ENCODE data around the gene NSG2.

The NSG2 gene

GRCh38 chr5:174073122-174073660 is 27.7 kb downstream of the NSG2 start:
- H3K4me3 ChIP-seq (ENCODE audit: low read depth, low read length): no peak overlapping the region
- TF ChIP-seq, protein P1, sequence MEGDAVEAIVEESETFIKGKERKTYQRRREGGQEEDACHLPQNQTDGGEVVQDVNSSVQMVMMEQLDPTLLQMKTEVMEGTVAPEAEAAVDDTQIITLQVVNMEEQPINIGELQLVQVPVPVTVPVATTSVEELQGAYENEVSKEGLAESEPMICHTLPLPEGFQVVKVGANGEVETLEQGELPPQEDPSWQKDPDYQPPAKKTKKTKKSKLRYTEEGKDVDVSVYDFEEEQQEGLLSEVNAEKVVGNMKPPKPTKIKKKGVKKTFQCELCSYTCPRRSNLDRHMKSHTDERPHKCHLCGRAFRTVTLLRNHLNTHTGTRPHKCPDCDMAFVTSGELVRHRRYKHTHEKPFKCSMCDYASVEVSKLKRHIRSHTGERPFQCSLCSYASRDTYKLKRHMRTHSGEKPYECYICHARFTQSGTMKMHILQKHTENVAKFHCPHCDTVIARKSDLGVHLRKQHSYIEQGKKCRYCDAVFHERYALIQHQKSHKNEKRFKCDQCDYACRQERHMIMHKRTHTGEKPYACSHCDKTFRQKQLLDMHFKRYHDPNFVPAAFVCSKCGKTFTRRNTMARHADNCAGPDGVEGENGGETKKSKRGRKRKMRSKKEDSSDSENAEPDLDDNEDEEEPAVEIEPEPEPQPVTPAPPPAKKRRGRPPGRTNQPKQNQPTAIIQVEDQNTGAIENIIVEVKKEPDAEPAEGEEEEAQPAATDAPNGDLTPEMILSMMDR (IDR thresholded peaks at IDR 0.05; ENCODE audit: low read depth, low read length): no peak
- no peak for TF ChIP-seq MAX (IDR thresholded peaks at IDR 0.05; ENCODE audit: low read depth, low read length)
- no peak for TF ChIP-seq POLR2A (IDR thresholded peaks at IDR 0.05; ENCODE audit: extremely low read depth, insufficient read length)
- TF ChIP-seq MYC (IDR thresholded peaks at IDR 0.05; ENCODE audit: low read depth, low read length): no peak
- no peak for DNase-seq (ENCODE audit: low read depth)

DNA sequence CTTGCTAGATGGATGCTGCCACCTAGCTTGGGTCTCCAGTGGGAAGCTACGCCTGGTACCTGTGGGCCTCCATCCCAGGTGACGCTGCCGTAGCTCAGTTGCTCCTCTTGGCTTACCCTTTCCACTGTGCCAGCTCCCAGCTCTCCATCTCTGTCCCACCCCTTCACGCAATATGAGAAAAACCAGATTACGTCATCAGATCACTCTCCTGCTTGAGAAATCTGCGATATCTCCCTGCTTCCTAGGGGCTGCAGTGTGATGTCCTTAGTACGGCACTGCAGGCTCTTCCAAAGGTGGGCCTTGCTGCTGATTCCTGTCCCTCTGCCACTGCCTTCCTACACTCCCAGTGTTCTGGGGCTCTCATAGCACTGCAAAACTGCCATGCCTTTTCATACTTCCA is 28.9 kb downstream of the NSG2 start:
- DNase-seq (ENCODE audit: low read depth): no peak
- TF ChIP-seq MYC (IDR thresholded peaks at IDR 0.05; ENCODE audit: low read depth, low read length): no peak
- TF ChIP-seq, protein P1 (IDR thresholded peaks at IDR 0.05; ENCODE audit: low read depth, low read length): no peak
- no peak for TF ChIP-seq POLR2A (IDR thresholded peaks at IDR 0.05; ENCODE audit: extremely low read depth, insufficient read length)
- no peak for TF ChIP-seq MAX (IDR thresholded peaks at IDR 0.05; ENCODE audit: low read depth, low read length)

DNA sequence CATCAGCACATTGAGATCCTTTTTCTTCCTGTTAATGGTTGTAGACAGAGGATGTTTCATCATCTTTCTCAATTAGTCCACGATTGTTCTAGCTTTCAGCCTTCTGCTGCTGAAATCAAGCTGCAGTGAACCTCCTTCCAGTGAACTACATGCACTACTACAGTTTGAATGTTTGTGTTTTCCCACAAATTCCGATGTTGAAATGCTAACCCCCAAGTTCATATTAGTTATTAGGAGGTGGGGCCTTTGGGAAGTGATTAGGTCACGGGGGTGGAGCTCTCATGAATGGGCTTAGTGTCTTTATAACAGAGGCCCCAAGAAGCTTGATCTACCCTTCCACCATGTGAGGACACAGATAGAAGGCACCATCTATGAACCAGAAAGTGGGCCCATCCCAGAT is 32.9 kb downstream of the NSG2 start:
- no peak for DNase-seq (ENCODE audit: low read depth)
- TF ChIP-seq MYC (IDR thresholded peaks at IDR 0.05; ENCODE audit: low read depth, low read length) (no peak), MAX (IDR thresholded peaks at IDR 0.05; ENCODE audit: low read depth, low read length) (no peak), POLR2A (IDR thresholded peaks at IDR 0.05; ENCODE audit: extremely low read depth, insufficient read length) (no peak)
- TF ChIP-seq, protein P1 (IDR thresholded peaks at IDR 0.05; ENCODE audit: low read depth, low read length): no peak
- no peak overlapping the region for H3K4me3 ChIP-seq (ENCODE audit: low read depth, low read length)

More for the DNA sequence above, 28.9 kb downstream of the NSG2 start:
- H3K4me3 ChIP-seq (ENCODE audit: low read depth, low read length): no peak overlapping the region

GRCh38 chr5:174082286-174082685 is 36.8 kb downstream of the NSG2 start:
- no peak for TF ChIP-seq POLR2A (IDR thresholded peaks at IDR 0.05; ENCODE audit: extremely low read depth, insufficient read length)
- TF ChIP-seq MAX (IDR thresholded peaks at IDR 0.05; ENCODE audit: low read depth, low read length): no peak
- no peak for TF ChIP-seq MYC (IDR thresholded peaks at IDR 0.05; ENCODE audit: low read depth, low read length)
- TF ChIP-seq, protein P1 (IDR thresholded peaks at IDR 0.05; ENCODE audit: low read depth, low read length): no peak
- DNase-seq (ENCODE audit: low read depth): no peak

DNA sequence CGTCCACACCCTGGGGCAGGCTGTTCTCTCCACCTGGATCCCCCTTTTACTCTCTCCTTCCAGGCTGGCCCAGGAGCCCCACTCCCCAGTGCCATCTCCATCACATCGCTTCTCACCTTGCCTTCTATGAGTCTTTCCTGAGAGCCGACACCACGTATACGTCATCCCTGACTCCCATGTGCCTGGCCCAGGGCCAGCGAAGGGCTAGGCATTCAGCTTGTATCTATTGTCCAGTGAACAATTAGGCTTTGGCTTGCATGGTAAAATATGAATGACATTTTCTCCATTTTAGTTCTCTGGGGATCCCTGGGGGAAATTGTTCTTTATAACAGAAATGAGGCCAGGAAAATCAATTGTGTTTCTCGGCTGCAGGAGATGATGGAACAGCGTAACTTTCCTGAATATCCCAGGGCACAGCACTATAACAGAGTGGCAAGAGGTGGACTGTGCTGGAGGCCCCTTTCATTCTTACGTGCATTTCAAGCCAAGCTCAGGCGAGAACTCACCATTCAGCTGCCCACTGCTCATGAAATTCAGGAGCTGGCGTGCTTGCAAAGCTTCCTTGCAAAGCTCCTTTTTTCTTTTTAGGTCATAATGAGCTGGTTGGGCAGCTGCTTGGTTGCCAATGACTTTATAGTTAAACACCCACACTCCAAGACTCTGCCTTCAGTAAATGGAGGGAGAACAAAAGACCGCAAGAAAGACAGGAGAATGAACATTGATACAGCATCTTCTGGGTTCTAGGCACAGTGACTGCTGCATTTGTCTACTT is 37.7 kb downstream of the NSG2 start:
- TF ChIP-seq MAX (IDR thresholded peaks at IDR 0.05; ENCODE audit: low read depth, low read length) (no peak), POLR2A (IDR thresholded peaks at IDR 0.05; ENCODE audit: extremely low read depth, insufficient read length) (no peak), MYC (IDR thresholded peaks at IDR 0.05; ENCODE audit: low read depth, low read length) (no peak)
- TF ChIP-seq, protein P1 (IDR thresholded peaks at IDR 0.05; ENCODE audit: low read depth, low read length): no peak
- DNase-seq (ENCODE audit: low read depth): no peak
- no peak overlapping the region for H3K4me3 ChIP-seq (ENCODE audit: low read depth, low read length)

More at GRCh38 chr5:174082286-174082685, 36.8 kb downstream of the NSG2 start:
- no peak overlapping the region for H3K4me3 ChIP-seq (ENCODE audit: low read depth, low read length)
